MM.1S (cell line): ENCODE data around the gene FLG2.
"Not testable (repeated sequence)": the region's sequence is repeated elsewhere in the genome, so short reads cannot be mapped to it uniquely, and the experiment has no call there.

Source experiments
- EZH2 ChIP-seq: fragments of 300-600 bp; sonication (generic); optimal IDR thresholded peaks from 2 replicates; pipeline ENCODE3; 2017; ENCODE audit warnings: low read depth, mild to moderate bottlenecking, antibody characterized with exemption, low read length, mixed read lengths
- EZH2phosphoT487 ChIP-seq: fragments of 300-600 bp; sonication (generic); IDR thresholded peaks from 2 replicates; pipeline ENCODE4 v1.6.1; 2018; ENCODE audit warnings: antibody characterized with exemption, low read length
- TF ChIP-seq, protein P1 (sequence below): fragments of 300-600 bp; sonication (generic); IDR thresholded peaks from 2 replicates; pipeline ENCODE4 v1.5.1; 2016; ENCODE audit warnings: antibody characterized with exemption, low read length, mixed read lengths

DNA sequence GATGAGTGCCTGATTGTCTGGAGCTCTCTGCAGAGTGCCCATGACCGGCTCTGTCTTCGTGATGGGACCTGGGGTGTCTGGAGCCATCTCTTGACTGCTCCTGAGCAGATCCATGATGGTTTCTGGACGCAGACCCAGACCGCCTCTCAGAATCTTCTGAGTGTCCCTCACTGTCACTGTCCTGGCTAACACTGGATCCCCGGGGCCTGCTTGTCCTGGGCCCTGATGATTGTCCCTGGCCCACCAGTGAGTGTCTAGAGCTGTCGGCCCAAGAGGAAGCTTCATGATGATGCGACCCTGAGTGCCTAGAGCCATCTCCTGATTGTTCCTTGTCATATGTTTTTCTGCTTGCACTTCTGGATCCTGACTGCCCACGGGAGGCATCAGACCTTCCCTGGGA lies 51.8 kb downstream of the FLG2 start:
- TF ChIP-seq, protein P1, sequence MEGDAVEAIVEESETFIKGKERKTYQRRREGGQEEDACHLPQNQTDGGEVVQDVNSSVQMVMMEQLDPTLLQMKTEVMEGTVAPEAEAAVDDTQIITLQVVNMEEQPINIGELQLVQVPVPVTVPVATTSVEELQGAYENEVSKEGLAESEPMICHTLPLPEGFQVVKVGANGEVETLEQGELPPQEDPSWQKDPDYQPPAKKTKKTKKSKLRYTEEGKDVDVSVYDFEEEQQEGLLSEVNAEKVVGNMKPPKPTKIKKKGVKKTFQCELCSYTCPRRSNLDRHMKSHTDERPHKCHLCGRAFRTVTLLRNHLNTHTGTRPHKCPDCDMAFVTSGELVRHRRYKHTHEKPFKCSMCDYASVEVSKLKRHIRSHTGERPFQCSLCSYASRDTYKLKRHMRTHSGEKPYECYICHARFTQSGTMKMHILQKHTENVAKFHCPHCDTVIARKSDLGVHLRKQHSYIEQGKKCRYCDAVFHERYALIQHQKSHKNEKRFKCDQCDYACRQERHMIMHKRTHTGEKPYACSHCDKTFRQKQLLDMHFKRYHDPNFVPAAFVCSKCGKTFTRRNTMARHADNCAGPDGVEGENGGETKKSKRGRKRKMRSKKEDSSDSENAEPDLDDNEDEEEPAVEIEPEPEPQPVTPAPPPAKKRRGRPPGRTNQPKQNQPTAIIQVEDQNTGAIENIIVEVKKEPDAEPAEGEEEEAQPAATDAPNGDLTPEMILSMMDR = not testable (repeated sequence)
- not testable (repeated sequence) for TF ChIP-seq EZH2, EZH2phosphoT487
